Right atrium auricular region (tissue), 2 donors: ENCODE results near the gene SMC4. TPM values are rescaled to one million over a fixed set of nuclear protein-coding genes. Genes with fewer than 3 reads are reported as not detected.

Experiments used
- DNase-seq: peaks from one replicate; pipeline ENCODE4 v3.0.0-alpha.2; 2019; ENCODE audit warnings: low spot score
- H3K27ac ChIP-seq, 2 donors: fragments of 200-600 bp; sonication (generic); 1 replicate in 1 of 2; 2 replicates in 1 of 2; pipeline ENCODE4 v1.5.1; 2016 to 2019
- H3K27me3 ChIP-seq, 2 donors: fragments of 200-600 bp; sonication (generic); one replicate each; pipeline versions ENCODE4 v1.5.1 to v1.6.0; 2017 to 2019
- H3K36me3 ChIP-seq: fragments of 200-600 bp; sonication (generic); one replicate; pipeline ENCODE4 v1.5.1; 2016
- H3K4me1 ChIP-seq, 2 donors: fragments of 200-600 bp; sonication (generic); one replicate each; pipeline versions ENCODE4 v1.5.1 to v1.6.0; 2017 to 2019
- H3K4me3 ChIP-seq, 2 donors: fragments of 200-600 bp; sonication (generic); 1 replicate in 1 of 2; 2 replicates in 1 of 2; pipeline ENCODE4 v1.5.1; 2017 to 2019; ENCODE audit warnings: mild to moderate bottlenecking in 1 of 2, moderate library complexity in 1 of 2
- H3K9me3 ChIP-seq, 2 donors: fragments of 200-600 bp; sonication (generic); one replicate each; pipeline ENCODE4 v1.5.1; 2019
- CTCF ChIP-seq, 2 donors: fragments of 200-600 bp; sonication (generic); IDR thresholded peaks; one replicate each; pipeline ENCODE4 v1.5.1; 2019; ENCODE audit warnings: antibody characterized with exemption in 2 of 2
- total RNA-seq, 2 donors: library from RNA; depleted of rRNA; stranded (reverse); fragments of >200 nt; gene quantifications; one replicate each; pipeline ENCODE4 v1.1.0, GENCODE V29; 2016

The SMC4 gene
- total RNA-seq, 2 donors from 2014 or later = 10.7 to 10.8 TPM

- no peak for TF ChIP-seq CTCF (IDR thresholded peaks at IDR 0.05)
Observed at GRCh38 chr3:160403796-160404470, 4.5 kb downstream of the SMC4 start.

GRCh38 chr3:160409812-160410610 is 10.6 kb downstream of the SMC4 start:
- H3K36me3 ChIP-seq = no peaks in the 10 kb centered on the region
- H3K27me3 ChIP-seq = no peaks in the 10 kb centered on the region
- H3K9me3 ChIP-seq = no peaks in the 10 kb centered on the region
- H3K27ac ChIP-seq = no peak overlapping the region
- no peak for TF ChIP-seq CTCF (IDR thresholded peaks at IDR 0.05)
- no peaks in the 10 kb centered on the region for H3K4me1 ChIP-seq
- DNase-seq = no peak
- no peak overlapping the region for H3K4me3 ChIP-seq

More at GRCh38 chr3:160403796-160404470, 4.5 kb downstream of the SMC4 start:
- DNase-seq = no peak
- Histone ChIP-seq H3K27ac (no peak overlapping the region), H3K36me3 (no peaks in the 10 kb centered on the region), H3K27me3 (no peaks in the 10 kb centered on the region), H3K9me3 (no peaks in the 10 kb centered on the region), H3K4me1 (peaks cover 0 to 16% of the 10 kb centered on the region in 2 donors), H3K4me3 (no peak overlapping the region)

- no peaks in the 10 kb centered on the region for H3K4me1 ChIP-seq
- peaks cover 3% of the 10 kb centered on the region for H3K36me3 ChIP-seq
- TF ChIP-seq CTCF (IDR thresholded peaks at IDR 0.05) = no peak
- no peaks in the 10 kb centered on the region for H3K27me3 ChIP-seq
- H3K27ac ChIP-seq = no peak overlapping the region
- DNase-seq = no peak
- no peak overlapping the region for H3K4me3 ChIP-seq
- no peaks in the 10 kb centered on the region for H3K9me3 ChIP-seq
Observed at GRCh38 chr3:160412477-160412876, 13.0 kb downstream of the SMC4 start.

- no peak overlapping the region for H3K27ac ChIP-seq
- no peak overlapping the region for H3K4me3 ChIP-seq
- no peak for DNase-seq
- H3K27me3 ChIP-seq = no peaks in the 10 kb centered on the region
- H3K36me3 ChIP-seq = peaks cover 13% of the 10 kb centered on the region
- no peaks in the 10 kb centered on the region for H3K9me3 ChIP-seq
- TF ChIP-seq CTCF (IDR thresholded peaks at IDR 0.05) = peak; percentile 88 to 90
- no peaks in the 10 kb centered on the region for H3K4me1 ChIP-seq
Observed at GRCh38 chr3:160413613-160414248, 14.3 kb downstream of the SMC4 start.

GRCh38 chr3:160417311-160417710 is 17.9 kb downstream of the SMC4 start:
- Histone ChIP-seq H3K4me3 (no peak overlapping the region), H3K27me3 (no peaks in the 10 kb centered on the region), H3K27ac (no peak overlapping the region), H3K9me3 (no peaks in the 10 kb centered on the region), H3K4me1 (no peaks in the 10 kb centered on the region), H3K36me3 (peaks cover 18% of the 10 kb centered on the region)
- no peak for TF ChIP-seq CTCF (IDR thresholded peaks at IDR 0.05)
- no peak for DNase-seq
